Ishikawa (cell line): ENCODE data around the gene FGF21.

Source experiments
- CEBPB ChIP-seq: IDR thresholded peaks from 2 replicates; pipeline ENCODE4 v1.6.1; 2012
- EP300 ChIP-seq: IDR thresholded peaks from 2 replicates; pipeline ENCODE4 v1.6.1; 2012; ENCODE audit warnings: borderline replicate concordance
- FOXM1 ChIP-seq: IDR thresholded peaks from 2 replicates; pipeline ENCODE4 v1.6.1; 2012; ENCODE audit warnings: low read depth, borderline replicate concordance
- TAF1 ChIP-seq: IDR thresholded peaks from 2 replicates; pipeline ENCODE4 v1.6.1; 2012; ENCODE audit warnings: low read depth, mild to moderate bottlenecking
- YY1 ChIP-seq: IDR thresholded peaks from 2 replicates; pipeline ENCODE4 v1.6.1; 2012; ENCODE audit warnings: low read depth
- ZBTB7A ChIP-seq: IDR thresholded peaks from 2 replicates; pipeline ENCODE4 v1.6.1; 2012; ENCODE audit warnings: low read depth
- TF ChIP-seq, protein P1 (sequence below): IDR thresholded peaks from 2 replicates; pipeline ENCODE4 v1.6.1; 2012
- TF ChIP-seq, protein P2 (sequence below): IDR thresholded peaks from 2 replicates; pipeline ENCODE4 v1.6.1; 2012; ENCODE audit warnings: low read depth, mild to moderate bottlenecking

DNA sequence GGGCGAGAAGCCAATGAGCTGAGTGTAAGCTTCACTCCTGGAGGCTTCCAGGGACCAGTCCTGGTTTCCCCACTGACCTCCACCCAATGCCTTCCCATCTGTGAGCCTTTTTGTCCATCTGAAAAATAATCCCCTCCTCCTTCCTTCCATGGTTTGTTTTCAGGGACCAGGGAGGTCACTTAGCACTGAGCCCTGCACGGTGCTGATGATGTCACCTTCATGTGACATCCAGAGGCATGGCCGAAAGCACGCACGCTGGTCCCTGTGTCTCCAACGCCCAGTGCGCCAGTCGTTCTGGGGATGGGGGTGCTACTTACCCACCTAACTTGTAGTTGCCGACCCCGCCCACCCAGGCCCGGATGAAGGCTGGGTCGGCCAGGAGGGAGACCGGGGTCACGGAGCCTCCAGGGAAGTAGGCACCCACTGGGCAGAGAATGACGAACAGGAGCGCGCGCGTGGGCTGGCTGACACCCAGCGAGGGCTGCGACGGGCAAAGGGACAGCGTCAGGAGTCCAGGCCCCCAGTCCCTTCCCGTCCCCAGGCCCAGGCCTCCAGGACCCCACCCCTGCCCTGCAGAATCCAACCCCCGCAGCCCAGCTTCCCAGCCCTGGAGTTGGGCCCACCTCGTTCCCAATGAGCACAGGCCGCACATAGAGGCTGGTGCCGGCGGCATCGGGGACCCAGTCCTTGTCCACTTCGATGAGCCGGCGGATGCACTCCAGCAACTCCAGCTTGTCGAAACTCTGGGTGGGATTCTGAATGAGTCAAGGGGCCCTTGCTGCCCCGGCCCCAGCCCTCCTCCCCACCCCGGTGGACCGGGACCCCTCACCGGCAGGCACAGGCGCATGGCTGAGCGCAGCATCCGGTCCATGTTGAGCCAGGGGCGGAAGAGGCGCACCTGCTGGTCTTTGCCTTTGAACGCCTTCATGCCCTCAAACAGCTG, 44.3 kb downstream of the FGF21 start:
- TF ChIP-seq YY1 (no peak), CEBPB (no peak), TAF1 (no peak), ZBTB7A (no peak), FOXM1 (no peak), EP300 (no peak)
- TF ChIP-seq, protein P1, sequence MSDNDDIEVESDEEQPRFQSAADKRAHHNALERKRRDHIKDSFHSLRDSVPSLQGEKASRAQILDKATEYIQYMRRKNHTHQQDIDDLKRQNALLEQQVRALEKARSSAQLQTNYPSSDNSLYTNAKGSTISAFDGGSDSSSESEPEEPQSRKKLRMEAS = no peak
- TF ChIP-seq, protein P2, sequence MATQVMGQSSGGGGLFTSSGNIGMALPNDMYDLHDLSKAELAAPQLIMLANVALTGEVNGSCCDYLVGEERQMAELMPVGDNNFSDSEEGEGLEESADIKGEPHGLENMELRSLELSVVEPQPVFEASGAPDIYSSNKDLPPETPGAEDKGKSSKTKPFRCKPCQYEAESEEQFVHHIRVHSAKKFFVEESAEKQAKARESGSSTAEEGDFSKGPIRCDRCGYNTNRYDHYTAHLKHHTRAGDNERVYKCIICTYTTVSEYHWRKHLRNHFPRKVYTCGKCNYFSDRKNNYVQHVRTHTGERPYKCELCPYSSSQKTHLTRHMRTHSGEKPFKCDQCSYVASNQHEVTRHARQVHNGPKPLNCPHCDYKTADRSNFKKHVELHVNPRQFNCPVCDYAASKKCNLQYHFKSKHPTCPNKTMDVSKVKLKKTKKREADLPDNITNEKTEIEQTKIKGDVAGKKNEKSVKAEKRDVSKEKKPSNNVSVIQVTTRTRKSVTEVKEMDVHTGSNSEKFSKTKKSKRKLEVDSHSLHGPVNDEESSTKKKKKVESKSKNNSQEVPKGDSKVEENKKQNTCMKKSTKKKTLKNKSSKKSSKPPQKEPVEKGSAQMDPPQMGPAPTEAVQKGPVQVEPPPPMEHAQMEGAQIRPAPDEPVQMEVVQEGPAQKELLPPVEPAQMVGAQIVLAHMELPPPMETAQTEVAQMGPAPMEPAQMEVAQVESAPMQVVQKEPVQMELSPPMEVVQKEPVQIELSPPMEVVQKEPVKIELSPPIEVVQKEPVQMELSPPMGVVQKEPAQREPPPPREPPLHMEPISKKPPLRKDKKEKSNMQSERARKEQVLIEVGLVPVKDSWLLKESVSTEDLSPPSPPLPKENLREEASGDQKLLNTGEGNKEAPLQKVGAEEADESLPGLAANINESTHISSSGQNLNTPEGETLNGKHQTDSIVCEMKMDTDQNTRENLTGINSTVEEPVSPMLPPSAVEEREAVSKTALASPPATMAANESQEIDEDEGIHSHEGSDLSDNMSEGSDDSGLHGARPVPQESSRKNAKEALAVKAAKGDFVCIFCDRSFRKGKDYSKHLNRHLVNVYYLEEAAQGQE = no peak
